Esophagus muscularis mucosa (tissue), 4 donors: ENCODE data around the gene TMEM196. TPM values are rescaled to one million over a fixed set of nuclear protein-coding genes. Genes with fewer than 3 reads are reported as not detected.

Experiments used
- DNase-seq: peaks from one replicate; pipeline ENCODE4 v3.0.0-alpha.2; 2017; ENCODE audit errors: extremely low spot score
- H3K27ac ChIP-seq, 4 donors: fragments of 200-600 bp; sonication (generic); replicated peaks in 1 of 4; 1 replicate in 3 of 4; 2 replicates in 1 of 4; pipeline ENCODE4 v1.5.1; 2016 to 2019; ENCODE audit warnings: mild to moderate bottlenecking in 1 of 4
- H3K27me3 ChIP-seq, 4 donors: fragments of 200-600 bp; sonication (generic); one replicate each; pipeline versions ENCODE4 v1.5.1 to v1.6.0; 2016 to 2019
- H3K36me3 ChIP-seq, 4 donors: fragments of 200-600 bp; sonication (generic); one replicate each; pipeline ENCODE4 v1.5.1; 2016 to 2019
- H3K4me1 ChIP-seq, 4 donors: fragments of 200-600 bp; sonication (generic); one replicate each; pipeline ENCODE4 v1.5.1; 2016 to 2019
- H3K4me3 ChIP-seq, 4 donors: fragments of 200-600 bp; sonication (generic); 1 replicate in 2 of 4; 2 replicates in 2 of 4; pipeline ENCODE4 v1.5.1; 2016 to 2019; ENCODE audit warnings: mild to moderate bottlenecking in 4 of 4, moderate library complexity in 1 of 4
- H3K9me3 ChIP-seq, 4 donors: fragments of 200-600 bp; sonication (generic); 1 replicate in 3 of 4; 2 replicates in 1 of 4; pipeline ENCODE4 v1.5.1; 2016 to 2019
- EP300 ChIP-seq: sonication (generic); formaldehyde crosslinking; IDR thresholded peaks from one replicate; pipeline ENCODE4 v1.6.1; 2017; ENCODE audit warnings: antibody characterized with exemption
- POLR2A ChIP-seq: fragments of 450-650 bp; IDR thresholded peaks from one replicate; pipeline ENCODE4 v1.6.1; 2017; ENCODE audit warnings: antibody characterized with exemption, moderate library complexity, mild to moderate bottlenecking, low read depth
- POLR2AphosphoS5 ChIP-seq, 2 donors: sonication (generic); formaldehyde crosslinking; IDR thresholded peaks; one replicate each; pipeline ENCODE4 v1.6.1; 2017; ENCODE audit warnings: antibody characterized with exemption in 2 of 2
- WGBS: methylation state at CpG from one replicate; pipeline ENCODE4 v1.1.5; 2018; 5-methylcytosine and 5-hydroxymethylcytosine counted together
- intact Hi-C: fragments of 100-400 bp; cut with DNase I; formaldehyde crosslinking; loops from one replicate; pipeline ENCODE4 v1.15.1; 2023
- total RNA-seq, 4 donors: library from RNA; depleted of rRNA; stranded (reverse); fragments of >200 nt; gene quantifications; one replicate each; pipeline versions ENCODE4 v1.1.0 to v1.2.1, GENCODE V29; 2016
- TF ChIP-seq, protein P1 (sequence below), 3 experiments: fragments of 200-600 bp in 2 of 3; fragments of 450-650 bp in 1 of 3; sonication (generic) in 2 of 3; IDR thresholded peaks; one replicate each; pipeline ENCODE4 v1.5.1; 2017 to 2019; ENCODE audit warnings: antibody characterized with exemption in 3 of 3, mild to moderate bottlenecking in 2 of 3, moderate library complexity in 1 of 3

TMEM196 gene
- total RNA-seq, 4 donors from 2014 or later: not detected

DNA sequence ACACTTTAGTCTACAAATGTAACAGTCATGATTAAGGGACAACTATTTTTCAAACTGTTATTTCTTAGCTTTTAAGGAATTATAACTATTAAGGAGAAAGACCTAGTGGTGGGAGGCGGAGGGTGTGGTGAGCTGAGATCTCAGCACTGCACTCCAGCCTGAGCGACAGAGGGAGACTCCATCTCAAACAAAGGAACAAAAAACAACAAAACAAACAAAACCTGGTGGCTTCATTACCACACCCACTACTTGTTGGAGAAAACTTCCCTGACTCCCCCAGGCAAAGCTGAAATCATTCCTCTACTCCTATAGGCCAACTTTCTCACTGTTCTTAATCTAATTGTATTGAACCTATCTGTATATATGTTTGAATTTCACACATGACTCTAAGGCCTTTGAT is 67.8 kb downstream of the TMEM196 start:
- intact Hi-C loops: no loop called here
- Histone ChIP-seq H3K27ac (no peak overlapping the region), H3K27me3 (no peaks in the 10 kb centered on the region), H3K36me3 (peaks cover 0 to 22% (median 10%) of the 10 kb centered on the region in 4 donors), H3K4me3 (no peak overlapping the region), H3K4me1 (peaks cover 19 to 31% (median 27%) of the 10 kb centered on the region in 4 donors), H3K9me3 (no peaks in the 10 kb centered on the region)
- DNase-seq: no peak
- WGBS: 91% methylated on average over 2 of the region's 2 CpGs
- TF ChIP-seq POLR2AphosphoS5 (IDR thresholded peaks at IDR 0.05): no peak
- TF ChIP-seq EP300: no peak
- no peak for TF ChIP-seq POLR2A
- TF ChIP-seq, protein P1, sequence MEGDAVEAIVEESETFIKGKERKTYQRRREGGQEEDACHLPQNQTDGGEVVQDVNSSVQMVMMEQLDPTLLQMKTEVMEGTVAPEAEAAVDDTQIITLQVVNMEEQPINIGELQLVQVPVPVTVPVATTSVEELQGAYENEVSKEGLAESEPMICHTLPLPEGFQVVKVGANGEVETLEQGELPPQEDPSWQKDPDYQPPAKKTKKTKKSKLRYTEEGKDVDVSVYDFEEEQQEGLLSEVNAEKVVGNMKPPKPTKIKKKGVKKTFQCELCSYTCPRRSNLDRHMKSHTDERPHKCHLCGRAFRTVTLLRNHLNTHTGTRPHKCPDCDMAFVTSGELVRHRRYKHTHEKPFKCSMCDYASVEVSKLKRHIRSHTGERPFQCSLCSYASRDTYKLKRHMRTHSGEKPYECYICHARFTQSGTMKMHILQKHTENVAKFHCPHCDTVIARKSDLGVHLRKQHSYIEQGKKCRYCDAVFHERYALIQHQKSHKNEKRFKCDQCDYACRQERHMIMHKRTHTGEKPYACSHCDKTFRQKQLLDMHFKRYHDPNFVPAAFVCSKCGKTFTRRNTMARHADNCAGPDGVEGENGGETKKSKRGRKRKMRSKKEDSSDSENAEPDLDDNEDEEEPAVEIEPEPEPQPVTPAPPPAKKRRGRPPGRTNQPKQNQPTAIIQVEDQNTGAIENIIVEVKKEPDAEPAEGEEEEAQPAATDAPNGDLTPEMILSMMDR (IDR thresholded peaks at IDR 0.05): no peak

DNA sequence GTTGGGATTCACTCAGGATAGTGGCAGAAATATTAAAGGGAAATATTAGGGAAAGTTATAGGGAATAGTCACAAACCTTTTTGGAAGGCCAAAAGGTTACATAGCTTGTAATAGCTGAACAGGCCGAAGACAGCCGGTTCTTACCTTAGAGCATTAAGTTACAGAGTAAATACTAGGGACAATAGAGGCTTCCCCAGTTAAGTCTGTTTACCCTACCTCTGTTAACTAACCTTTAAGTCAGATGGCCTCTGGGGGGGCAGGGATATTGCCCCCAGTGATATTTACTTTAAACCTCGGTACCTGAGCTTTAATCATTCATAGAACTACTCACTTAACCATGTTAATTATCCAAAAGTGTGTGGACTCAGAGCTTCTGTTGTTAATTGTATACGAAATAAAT is 71.9 kb downstream of the TMEM196 start:
- H3K4me3 ChIP-seq: no peak overlapping the region
- 85% methylated on average over 4 of the region's 4 CpGs for WGBS
- H3K27ac ChIP-seq: no peak overlapping the region
- no peak for TF ChIP-seq POLR2AphosphoS5 (IDR thresholded peaks at IDR 0.05)
- TF ChIP-seq, protein P1 (IDR thresholded peaks at IDR 0.05): no peak
- TF ChIP-seq POLR2A: no peak
- TF ChIP-seq EP300: no peak
- intact Hi-C loops: no loop called here
- H3K9me3 ChIP-seq: no peaks in the 10 kb centered on the region
- peaks cover 0 to 45% (median 19%) of the 10 kb centered on the region in 4 donors for H3K36me3 ChIP-seq
- no peak for DNase-seq
- no peaks in the 10 kb centered on the region for H3K27me3 ChIP-seq
- H3K4me1 ChIP-seq: peaks cover 0 to 8% (median 2%) of the 10 kb centered on the region in 4 donors

DNA sequence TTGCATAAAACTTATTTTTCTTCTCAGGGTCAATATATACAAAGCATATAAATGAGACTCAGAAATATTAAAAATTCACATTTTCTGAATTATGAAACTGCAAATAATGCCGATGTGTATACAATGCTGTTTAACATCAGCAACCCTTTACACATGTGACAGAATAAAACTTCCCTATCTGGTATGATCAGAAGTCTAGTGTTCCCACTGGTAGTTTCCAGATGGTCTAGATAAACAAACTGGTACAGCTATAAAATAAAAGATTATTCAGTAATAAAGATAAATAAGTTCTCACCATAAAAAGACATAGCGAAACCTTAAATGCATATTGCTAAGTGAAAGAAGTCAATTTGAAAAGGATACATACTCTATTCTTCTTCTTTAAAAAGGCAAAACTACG is 72.5 kb downstream of the TMEM196 start:
- no peak for DNase-seq
- WGBS: 89% methylated on average over 3 of the region's 3 CpGs
- no peak for TF ChIP-seq EP300
- TF ChIP-seq, protein P1 (IDR thresholded peaks at IDR 0.05): no peak
- TF ChIP-seq POLR2AphosphoS5 (IDR thresholded peaks at IDR 0.05): no peak
- no peak for TF ChIP-seq POLR2A
- Histone ChIP-seq H3K36me3 (peaks cover 0 to 45% (median 19%) of the 10 kb centered on the region in 4 donors), H3K4me3 (no peak overlapping the region), H3K27me3 (no peaks in the 10 kb centered on the region), H3K4me1 (peaks cover 0 to 3% (median 0%) of the 10 kb centered on the region in 4 donors), H3K9me3 (no peaks in the 10 kb centered on the region), H3K27ac (no peak overlapping the region)
- intact Hi-C loops: no loop called here

DNA sequence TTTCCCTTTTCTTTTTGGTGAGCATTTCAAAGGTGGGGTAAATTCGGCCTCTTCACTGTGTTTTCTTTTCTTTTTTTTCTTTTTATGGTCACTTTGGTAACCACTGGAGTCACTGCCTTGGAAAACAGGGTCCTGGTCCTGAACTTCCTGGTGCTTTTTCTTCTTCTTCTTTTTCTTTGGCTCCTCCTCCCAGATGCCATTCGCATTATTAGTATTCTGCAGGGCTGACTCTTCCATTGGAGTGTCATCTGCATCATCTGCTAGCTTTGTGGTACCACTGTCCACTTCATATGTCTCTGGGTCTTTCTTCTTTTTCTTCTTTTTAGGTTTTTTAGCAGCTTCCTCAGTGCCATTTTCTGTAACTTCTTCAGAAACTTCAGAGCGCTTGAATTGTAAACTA is 75.1 kb downstream of the TMEM196 start:
- Histone ChIP-seq H3K27me3 (no peaks in the 10 kb centered on the region), H3K27ac (no peak overlapping the region), H3K36me3 (peaks cover 0 to 41% (median 19%) of the 10 kb centered on the region in 4 donors), H3K4me1 (peaks cover 0 to 3% (median 0%) of the 10 kb centered on the region in 4 donors), H3K9me3 (no peaks in the 10 kb centered on the region), H3K4me3 (no peak overlapping the region)
- no peak for TF ChIP-seq POLR2A
- TF ChIP-seq, protein P1 (IDR thresholded peaks at IDR 0.05): no peak
- intact Hi-C loops: no loop called here
- WGBS: 91% methylated on average over 3 of the region's 3 CpGs
- DNase-seq: no peak

DNA sequence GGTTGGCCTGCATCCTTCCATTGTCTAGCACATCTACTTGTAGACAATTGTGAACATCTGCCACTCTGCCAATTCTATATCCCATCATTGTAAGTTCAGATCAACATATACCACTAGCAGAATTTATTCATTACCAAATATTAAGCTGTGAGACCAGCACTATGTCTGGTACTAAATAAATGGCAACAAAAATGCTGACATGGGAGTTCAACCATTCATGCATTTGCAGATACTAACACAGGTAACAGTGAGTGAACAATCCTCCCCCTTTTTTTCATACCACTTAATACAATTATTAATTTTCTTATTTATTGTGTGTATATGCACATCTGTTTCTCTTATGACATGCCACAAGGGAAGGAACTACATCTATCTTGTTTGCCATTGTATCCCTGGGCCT is 76.5 kb downstream of the TMEM196 start:
- H3K4me1 ChIP-seq: peaks cover 0 to 3% (median 0%) of the 10 kb centered on the region in 4 donors
- H3K9me3 ChIP-seq: no peaks in the 10 kb centered on the region
- intact Hi-C loops: no loop called here
- no peak overlapping the region for H3K27ac ChIP-seq
- H3K36me3 ChIP-seq: peaks cover 0 to 30% (median 16%) of the 10 kb centered on the region in 4 donors
- DNase-seq: no peak
- no peaks in the 10 kb centered on the region for H3K27me3 ChIP-seq
- TF ChIP-seq, protein P1 (IDR thresholded peaks at IDR 0.05): no peak
- TF ChIP-seq EP300 (no peak), POLR2A (no peak), POLR2AphosphoS5 (IDR thresholded peaks at IDR 0.05) (no peak)
- H3K4me3 ChIP-seq: no peak overlapping the region
